Activated naive CD8-positive, alpha-beta T cell treated with anti-CD3 and anti-CD28 coated beads, Interleukin-2, amount 50 U/mL, for 16 hours (primary cell): Measurements from ENCODE around the gene CTTN.

Source experiments
- DNase-seq: peaks from one replicate; pipeline ENCODE4 v3.0.0-alpha.2; 2020; ENCODE audit warnings: low read depth, low spot score

Gene CTTN

GRCh38 chr11:70409437-70409836 lies 11.1 kb downstream of the CTTN start:
- no peak for DNase-seq

GRCh38 chr11:70409871-70410270 lies 11.5 kb downstream of the CTTN start:
- DNase-seq = no peak

GRCh38 chr11:70410276-70411205 lies 12.2 kb downstream of the CTTN start:
- DNase-seq = no peak

GRCh38 chr11:70411713-70412452 lies 13.6 kb downstream of the CTTN start:
- DNase-seq = no peak

- no peak for DNase-seq
Measured at GRCh38 chr11:70413151-70413550, 14.8 kb downstream of the CTTN start.

- DNase-seq = no peak
Measured at GRCh38 chr11:70414341-70415100, 16.2 kb downstream of the CTTN start.

- no peak for DNase-seq
Measured at GRCh38 chr11:70415191-70415590, 16.9 kb downstream of the CTTN start.

- DNase-seq = no peak
Measured at GRCh38 chr11:70415642-70416395, 17.5 kb downstream of the CTTN start.

GRCh38 chr11:70416881-70417280 lies 18.6 kb downstream of the CTTN start:
- no peak for DNase-seq

- DNase-seq = no peak
Measured at GRCh38 chr11:70418130-70418529, 19.8 kb downstream of the CTTN start.

GRCh38 chr11:70419307-70420007 lies 21.1 kb downstream of the CTTN start:
- no peak for DNase-seq

- DNase-seq = no peak
Measured at GRCh38 chr11:70420008-70420464, 21.7 kb downstream of the CTTN start.

- no peak for DNase-seq
Measured at GRCh38 chr11:70420496-70420895, 22.2 kb downstream of the CTTN start.

GRCh38 chr11:70421123-70421522 lies 22.8 kb downstream of the CTTN start:
- DNase-seq = no peak

GRCh38 chr11:70422692-70423522 lies 24.6 kb downstream of the CTTN start:
- no peak for DNase-seq

GRCh38 chr11:70423523-70424505 lies 25.5 kb downstream of the CTTN start:
- DNase-seq = no peak

GRCh38 chr11:70424765-70425344 lies 26.5 kb downstream of the CTTN start:
- no peak for DNase-seq

GRCh38 chr11:70427436-70427835 lies 29.1 kb downstream of the CTTN start:
- DNase-seq = no peak
